ENCODE results near the gene BPHL.
"Not testable (repeated sequence)": the region's sequence is repeated elsewhere in the genome, so short reads cannot be mapped to it uniquely, and the experiment has no call there.

The BPHL gene

DNA sequence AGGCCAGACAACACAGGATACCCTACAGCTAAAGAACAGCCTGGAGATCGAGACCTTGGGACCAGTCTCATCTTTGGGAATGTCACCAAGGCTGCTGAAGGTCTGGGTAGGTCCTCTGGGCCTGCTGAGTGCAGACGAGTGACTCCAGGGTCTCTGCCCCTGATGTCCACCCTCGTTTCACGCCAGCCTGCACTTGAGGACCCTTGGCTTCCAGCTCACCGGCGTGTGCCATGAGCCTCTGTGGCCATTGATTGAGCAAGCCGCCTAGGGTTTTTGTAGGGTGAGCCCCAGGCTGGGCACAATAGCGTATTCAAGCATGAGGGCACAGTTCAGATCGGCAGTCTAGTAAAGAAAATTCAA is 4.3 kb downstream of the BPHL start:
- DNase-seq (ENCODE audit: low read depth), result no peak

DNA sequence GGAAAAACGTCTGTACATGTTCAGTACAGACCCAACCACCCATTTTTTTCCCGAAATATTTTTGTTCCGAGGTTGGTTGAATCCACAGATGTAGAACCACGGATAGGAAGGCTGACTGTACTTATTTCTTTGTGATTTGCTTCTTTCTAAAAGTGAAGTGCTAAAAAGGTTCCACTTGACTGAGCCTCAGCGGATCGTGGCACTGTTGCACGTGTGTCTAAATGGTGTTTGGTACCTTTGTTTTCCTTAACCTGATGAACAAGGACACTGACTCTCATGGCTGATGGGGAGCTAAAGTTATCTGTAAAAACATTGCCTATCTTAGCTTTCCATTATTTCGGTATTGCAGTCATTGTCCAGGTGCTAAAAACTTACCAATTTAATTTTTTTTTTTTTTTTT is 6.2 kb downstream of the BPHL start:
- DNase-seq (ENCODE audit: low read depth), result no peak

- DNase-seq (ENCODE audit: low read depth), result no peak
Observed at GRCh38 chr6:3125815-3126214, 7.3 kb downstream of the BPHL start.

- DNase-seq (ENCODE audit: low read depth), result no peak
Observed at GRCh38 chr6:3128356-3129108, 10.0 kb downstream of the BPHL start.

- no peak for DNase-seq (ENCODE audit: low read depth)
Observed at GRCh38 chr6:3131695-3132094, 13.2 kb downstream of the BPHL start.

DNA sequence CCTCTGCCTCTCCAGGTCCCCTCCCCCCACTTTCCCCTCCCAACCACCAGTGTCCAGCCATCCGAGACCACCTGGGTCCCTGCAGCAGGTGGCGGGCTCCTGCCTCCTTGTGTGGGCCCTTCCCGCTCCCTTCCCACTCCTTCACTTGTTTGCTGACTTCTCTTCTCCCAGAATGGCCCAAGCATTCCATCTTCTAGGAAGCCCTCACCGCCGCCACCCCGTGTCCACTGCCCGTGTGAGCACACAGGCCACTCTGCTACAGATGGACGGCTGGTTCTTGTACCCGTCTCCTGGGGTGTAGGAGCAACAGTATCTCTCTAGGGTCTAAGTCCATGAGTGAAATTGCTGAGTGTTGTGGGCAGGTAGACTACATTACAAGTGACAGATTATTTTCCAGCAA is 15.0 kb downstream of the BPHL start:
- DNase-seq (ENCODE audit: low read depth), result no peak

DNA sequence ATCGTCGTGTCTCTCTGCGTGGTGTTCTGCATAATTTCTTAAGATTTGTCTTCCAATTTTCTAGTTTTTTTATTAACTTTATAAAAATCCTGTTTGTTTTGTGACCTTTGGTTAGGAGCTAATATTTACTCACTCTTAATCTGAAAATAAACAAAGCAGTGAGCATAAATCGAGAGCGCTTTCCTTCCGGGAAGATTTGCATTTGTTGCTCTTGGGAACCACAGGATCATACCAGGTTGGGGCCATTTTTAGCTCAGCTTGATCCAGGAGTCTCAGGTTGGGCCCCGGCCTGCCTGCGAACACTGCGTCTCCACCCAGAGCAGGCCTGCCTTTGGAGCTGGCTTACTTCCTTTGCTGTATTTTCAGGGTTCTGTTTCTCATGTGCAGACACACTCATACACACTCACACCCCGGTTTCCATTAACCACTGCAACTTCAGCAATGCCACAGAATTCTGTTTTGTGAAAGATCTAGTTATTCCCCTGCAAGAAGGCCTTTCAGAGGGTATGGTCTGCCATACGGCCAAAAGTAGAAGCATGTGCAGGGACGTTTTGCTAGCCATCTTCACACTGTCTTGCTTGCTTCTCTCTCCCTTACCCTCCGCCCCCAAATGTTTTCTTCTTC is 17.3 kb downstream of the BPHL start:
- DNase-seq (ENCODE audit: low read depth), result no peak

- DNase-seq (ENCODE audit: low read depth), result no peak
Observed at GRCh38 chr6:3136292-3137011, 17.9 kb downstream of the BPHL start.

DNA sequence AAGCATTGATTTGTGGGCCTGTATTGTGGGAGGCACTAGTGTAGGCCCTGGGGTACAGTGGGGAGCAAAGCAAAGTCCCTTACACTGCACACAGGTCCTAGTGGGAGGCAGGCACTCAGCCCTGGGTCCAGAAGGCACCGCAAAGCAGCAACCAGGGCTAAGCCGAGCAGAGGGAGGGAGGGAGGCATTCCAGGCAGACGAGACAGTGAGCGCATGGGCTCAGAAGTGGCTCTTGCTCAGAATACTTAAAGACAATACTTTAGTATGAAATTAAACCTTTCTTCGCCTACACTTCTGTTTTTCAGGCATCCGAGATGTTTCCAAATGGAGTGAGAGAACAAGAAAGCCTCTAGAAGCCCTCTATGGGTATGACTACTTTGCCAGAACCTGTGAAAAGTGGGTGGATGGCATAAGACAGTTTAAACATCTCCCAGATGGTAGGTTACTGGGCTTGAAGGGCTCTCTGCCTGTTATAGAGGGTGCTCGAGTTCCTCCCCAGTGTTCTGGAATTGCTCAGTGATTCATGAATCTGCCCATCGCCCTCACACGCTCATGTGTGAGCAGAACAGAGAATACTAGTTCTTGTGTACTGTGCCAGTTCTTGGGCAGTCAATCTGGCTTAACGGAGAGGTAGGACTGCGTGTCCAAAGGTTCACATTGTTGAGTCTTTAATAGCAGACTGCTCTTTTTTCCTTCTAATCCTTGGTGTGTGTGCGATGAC is 18.7 kb downstream of the BPHL start:
- DNase-seq (ENCODE audit: low read depth), result no peak

GRCh38 chr6:3137873-3138272 is 19.4 kb downstream of the BPHL start:
- DNase-seq (ENCODE audit: low read depth), result not testable (repeated sequence)

DNA sequence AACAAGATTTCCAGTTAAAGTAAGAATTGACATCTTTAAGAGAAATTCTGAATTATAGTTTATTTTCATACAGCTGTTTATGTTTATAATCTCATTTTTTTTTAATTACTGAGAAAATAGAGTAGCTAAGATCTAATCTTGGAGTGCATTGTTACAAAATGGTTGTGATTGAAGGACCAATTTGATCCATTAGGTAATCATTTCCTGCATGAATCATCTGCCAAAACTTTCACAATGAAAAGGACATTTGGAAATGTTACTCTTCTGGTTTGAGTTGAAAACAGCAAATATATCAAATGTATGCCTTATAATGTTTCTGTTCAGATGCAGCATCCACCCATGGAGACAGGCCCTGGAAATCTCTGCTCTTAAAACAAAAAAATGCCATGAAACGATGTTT is 19.8 kb downstream of the BPHL start:
- DNase-seq (ENCODE audit: low read depth), result no peak

GRCh38 chr6:3139090-3139903 is 20.8 kb downstream of the BPHL start:
- DNase-seq (ENCODE audit: low read depth), result no peak

GRCh38 chr6:3140201-3140600 is 21.7 kb downstream of the BPHL start:
- no peak for DNase-seq (ENCODE audit: low read depth)

DNA sequence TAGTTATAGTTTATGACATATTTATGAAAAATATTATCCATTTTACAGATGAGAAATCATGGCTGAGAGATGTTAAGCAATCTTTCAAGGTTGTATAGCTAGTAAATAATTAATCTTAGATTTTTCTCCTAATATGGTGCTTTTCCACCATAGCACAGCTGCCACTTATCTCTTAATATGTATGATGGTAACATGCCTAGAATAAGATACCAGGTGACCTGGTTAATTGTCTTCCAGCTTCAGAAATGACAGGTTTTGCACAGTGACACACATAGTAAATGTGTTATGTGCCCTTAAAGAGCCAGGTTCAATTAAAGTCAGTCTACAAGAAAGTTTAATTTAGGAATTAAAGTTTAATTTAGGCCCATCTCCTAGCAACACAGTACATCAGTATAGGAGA is 24.0 kb downstream of the BPHL start:
- DNase-seq (ENCODE audit: low read depth), result no peak

DNA sequence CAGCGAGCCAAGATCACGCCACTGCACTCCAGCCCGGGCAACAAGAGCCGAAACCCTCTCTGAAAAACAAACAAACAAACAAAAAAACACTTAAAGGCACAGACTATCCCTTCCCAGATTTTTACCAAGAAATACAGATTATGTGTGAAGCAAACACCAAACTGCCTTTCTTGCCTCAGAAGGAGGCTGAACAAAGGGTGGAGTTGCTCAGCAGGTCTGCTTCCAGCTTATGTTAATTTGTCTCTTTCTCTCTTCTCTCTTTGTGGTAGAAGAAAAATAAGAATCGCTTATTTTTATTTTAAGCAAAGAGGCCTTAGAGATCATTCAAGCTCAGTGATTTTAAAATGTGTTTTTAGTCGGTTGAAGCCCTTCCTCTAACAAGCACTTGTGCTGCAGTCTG is 24.6 kb downstream of the BPHL start:
- no peak for DNase-seq (ENCODE audit: low read depth)

GRCh38 chr6:3144571-3144970 is 26.1 kb downstream of the BPHL start:
- DNase-seq (ENCODE audit: low read depth), result no peak

DNA sequence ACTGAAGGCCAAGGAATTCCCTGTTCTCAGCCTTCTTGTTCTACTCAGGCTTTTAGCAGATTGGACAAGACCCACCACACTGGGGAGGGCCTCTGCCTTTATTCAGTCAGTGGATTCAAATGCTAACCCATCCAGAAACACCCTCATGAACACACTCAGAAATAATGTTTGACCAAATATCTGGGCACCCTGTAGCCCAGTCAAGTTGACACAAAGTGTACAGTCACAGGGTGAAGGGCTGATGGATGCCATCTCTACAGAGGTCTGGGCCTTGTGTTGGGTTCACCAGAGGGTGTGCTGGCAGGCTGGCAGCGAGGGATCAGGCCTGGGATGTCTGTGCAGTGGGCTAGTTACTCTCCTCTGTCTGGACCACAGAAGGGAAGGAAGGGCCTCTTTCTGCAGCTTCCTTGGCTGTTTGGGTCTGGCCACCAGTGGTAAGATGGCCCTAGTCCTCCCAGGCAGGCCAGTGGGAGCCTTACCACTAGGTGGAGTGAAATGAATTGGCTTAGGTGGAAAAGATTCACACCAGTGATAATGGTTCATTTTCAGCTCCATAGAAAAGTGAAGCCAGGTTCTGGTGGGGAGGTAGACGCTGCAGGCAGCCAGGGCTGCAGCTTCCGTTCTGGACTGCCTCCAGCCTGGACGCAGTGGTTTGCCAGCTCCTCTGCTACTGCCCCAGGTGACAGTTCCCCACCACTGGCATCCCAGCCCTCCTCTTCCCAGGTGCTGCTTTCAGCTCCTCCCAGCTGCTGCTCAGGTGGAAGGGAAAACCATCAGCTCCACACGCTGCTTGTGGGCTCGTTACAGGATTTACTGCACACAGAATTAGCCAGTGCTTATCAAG is 29.6 kb downstream of the BPHL start:
- DNase-seq (ENCODE audit: low read depth), result no peak

- DNase-seq (ENCODE audit: low read depth), result no peak
Observed at GRCh38 chr6:3151691-3152090, 33.2 kb downstream of the BPHL start.

DNA sequence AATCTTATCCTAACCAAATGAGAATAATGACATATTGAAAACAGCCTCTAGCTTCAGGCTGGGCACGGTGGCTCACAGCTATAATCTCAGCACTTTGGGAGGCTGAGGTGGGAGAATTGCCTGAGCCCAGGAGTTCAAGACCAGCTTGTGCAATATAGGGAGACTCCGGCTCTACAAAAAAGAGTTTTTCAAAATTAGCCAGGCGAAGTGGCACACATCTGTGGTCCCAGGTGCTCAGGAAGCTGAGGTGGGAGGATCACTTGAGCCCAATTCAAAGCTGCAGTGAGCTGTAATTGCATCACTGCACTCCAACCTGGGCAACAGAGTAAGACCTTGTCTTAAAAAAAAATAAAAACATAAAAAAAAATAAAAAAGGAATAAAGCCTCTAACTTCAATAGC is 34.2 kb downstream of the BPHL start:
- no peak for DNase-seq (ENCODE audit: low read depth)

DNA sequence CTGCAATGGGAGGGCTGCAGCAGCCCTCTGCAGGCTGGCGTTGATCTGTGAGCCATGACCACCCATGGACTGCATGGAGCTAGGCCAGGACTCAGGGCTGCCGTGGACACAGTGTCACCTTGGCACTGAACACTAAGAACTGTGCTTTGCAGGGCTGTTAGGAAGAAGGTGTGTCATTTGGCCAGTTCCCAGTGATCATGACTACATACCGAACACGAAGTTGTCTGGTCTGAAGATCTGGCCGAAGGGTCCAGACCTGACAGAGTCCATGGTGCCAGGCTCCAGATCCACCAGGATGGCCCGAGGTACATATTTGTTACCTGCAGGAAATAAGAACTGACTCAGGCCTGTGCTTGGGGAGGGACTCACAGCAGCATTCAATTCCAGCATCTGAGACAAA is 36.9 kb downstream of the BPHL start:
- DNase-seq (ENCODE audit: low read depth), result not testable (repeated sequence)

Data from GM04504 (cell line).